ENCODE measurements around the gene GPR61.

The GPR61 gene, protein sequence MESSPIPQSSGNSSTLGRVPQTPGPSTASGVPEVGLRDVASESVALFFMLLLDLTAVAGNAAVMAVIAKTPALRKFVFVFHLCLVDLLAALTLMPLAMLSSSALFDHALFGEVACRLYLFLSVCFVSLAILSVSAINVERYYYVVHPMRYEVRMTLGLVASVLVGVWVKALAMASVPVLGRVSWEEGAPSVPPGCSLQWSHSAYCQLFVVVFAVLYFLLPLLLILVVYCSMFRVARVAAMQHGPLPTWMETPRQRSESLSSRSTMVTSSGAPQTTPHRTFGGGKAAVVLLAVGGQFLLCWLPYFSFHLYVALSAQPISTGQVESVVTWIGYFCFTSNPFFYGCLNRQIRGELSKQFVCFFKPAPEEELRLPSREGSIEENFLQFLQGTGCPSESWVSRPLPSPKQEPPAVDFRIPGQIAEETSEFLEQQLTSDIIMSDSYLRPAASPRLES

GRCh38 chr1:109539676-109540075 lies at the start of gene GPR61:
Gene GPR61 (plus strand): TSS chr1:109539872. CDS start chr1:109543023, 3,151 bp downstream.
- in situ Hi-C loops (cut with MboI; ENCODE audit: low sequenced_read_pairs), result no loop called here

DNA sequence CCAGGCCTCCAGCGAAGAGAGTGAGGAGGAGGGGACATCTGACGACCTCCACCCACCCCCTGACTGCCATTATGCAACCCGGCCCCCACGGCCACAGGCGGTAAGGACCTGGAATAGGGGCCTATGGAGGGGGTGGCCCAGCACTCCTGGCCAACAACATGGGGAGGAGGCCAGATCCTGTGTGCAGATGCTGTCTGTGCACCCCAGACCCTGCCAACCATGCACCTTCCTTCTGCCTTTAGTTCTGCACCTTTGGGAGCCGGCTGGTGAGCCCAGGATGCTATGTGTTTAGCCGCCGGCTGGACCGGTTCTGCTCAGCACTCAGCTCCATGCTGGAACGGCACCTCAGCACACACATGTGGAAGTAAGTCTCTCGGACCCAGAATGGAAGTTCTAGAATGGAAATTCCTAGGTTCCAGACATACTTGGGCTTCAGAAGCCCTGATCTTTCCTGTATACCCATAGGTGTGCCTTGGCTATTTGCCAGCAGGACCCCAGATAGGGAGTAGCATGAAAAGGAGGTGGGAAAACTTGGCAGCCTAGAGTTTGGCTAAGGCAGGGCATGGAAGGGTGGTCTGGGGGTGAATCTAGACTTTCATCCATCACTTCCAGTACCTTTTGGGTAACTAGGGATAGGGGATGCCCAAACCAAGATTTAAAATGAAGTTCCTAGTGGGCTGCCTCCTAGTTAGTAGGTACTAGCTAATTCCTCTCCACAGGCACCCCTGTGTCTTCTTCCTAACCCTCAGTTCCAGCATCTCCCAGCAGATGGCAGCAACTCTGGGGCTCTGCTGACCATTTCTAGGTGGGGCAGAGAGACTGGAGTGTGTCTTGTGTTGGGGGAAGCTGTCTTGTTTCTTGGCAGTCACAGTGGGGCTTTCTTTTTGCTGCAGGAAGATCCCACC lies 49.4 kb upstream of the GPR61 start:
- in situ Hi-C loops (cut with MboI; ENCODE audit: low sequenced_read_pairs), result no loop called here

DNA sequence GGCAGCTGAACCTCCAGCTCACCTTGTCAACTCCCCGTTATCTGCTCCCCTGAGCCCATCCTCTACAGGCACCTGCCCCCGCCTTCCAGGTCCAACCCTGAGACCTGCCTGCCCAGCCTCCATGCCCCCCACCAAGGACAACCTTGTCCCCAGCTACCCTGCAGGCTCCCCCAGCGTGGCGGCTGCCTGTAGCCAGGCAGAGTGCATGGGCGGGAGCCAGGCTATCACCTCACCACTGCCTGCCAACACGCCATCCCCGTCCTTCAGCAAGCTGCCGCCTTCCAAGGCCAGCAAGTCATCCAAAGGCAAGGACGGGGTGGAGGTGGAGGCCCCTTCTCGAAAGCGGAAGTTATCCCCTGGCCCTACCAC lies 48.8 kb upstream of the GPR61 start:
- in situ Hi-C loops (cut with MboI; ENCODE audit: low sequenced_read_pairs), result no loop called here

GRCh38 chr1:109491372-109491771 lies 48.3 kb upstream of the GPR61 start:
- in situ Hi-C loops (cut with MboI; ENCODE audit: low sequenced_read_pairs), result no loop called here

DNA sequence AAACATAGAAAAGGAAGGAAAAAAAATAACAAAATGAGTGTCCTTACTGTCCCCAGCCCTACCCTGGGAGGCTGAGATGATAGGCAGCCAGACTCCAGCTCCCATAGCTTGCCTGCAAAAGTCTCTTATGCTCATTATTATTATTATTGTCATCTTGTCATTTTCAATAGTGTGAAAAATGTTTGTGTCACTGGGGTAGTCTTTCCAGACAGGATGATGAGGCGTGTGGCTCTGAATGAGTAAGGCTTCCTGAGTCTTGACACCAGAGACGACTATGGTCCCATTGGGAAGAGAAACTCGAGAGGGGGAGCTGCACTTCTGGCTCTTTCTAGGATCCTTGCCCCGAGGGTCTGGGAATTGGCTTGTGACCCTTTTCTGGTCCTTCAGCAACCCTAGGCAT lies 46.9 kb upstream of the GPR61 start:
- in situ Hi-C loops (cut with MboI; ENCODE audit: low sequenced_read_pairs), result no loop called here

GRCh38 chr1:109493227-109493626 lies 46.4 kb upstream of the GPR61 start:
- in situ Hi-C loops (cut with MboI; ENCODE audit: low sequenced_read_pairs), result no loop called here

- in situ Hi-C loops (cut with MboI; ENCODE audit: low sequenced_read_pairs), result no loop called here
These were observed 45.7 kb upstream of the GPR61 start, which contains the start of gene CYB561D1 for GRCh38 chr1:109493805-109494539. Gene CYB561D1 (plus strand): TSS chr1:109494094. CDS start chr1:109494140, 46 bp downstream.

DNA sequence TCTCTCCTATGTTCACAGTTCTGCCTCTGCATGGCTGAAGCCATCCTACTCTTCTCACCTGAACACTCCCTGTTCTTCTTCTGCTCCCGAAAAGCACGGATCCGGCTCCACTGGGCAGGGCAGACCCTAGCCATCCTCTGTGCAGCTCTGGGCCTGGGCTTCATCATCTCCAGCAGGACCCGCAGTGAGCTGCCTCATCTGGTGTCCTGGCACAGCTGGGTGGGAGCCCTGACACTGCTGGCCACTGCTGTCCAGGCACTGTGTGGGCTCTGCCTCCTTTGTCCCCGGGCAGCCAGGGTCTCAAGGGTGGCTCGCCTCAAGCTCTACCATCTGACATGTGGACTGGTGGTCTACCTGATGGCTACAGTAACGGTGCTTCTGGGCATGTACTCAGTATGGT lies 43.9 kb upstream of the GPR61 start:
- in situ Hi-C loops (cut with MboI; ENCODE audit: low sequenced_read_pairs), result no loop called here

- in situ Hi-C loops (cut with MboI; ENCODE audit: low sequenced_read_pairs), result no loop called here
These were observed 42.1 kb upstream of the GPR61 start for GRCh38 chr1:109497449-109498160.

GRCh38 chr1:109498161-109498801 lies 41.4 kb upstream of the GPR61 start:
- in situ Hi-C loops (cut with MboI; ENCODE audit: low sequenced_read_pairs), result no loop called here

GRCh38 chr1:109499081-109499480 lies 40.6 kb upstream of the GPR61 start:
- in situ Hi-C loops (cut with MboI; ENCODE audit: low sequenced_read_pairs), result no loop called here

GRCh38 chr1:109499661-109500536 lies 39.8 kb upstream of the GPR61 start:
- in situ Hi-C loops (cut with MboI; ENCODE audit: low sequenced_read_pairs), result no loop called here

- in situ Hi-C loops (cut with MboI; ENCODE audit: low sequenced_read_pairs), result no loop called here
These were observed 38.7 kb upstream of the GPR61 start for GRCh38 chr1:109500941-109501381.

GRCh38 chr1:109501644-109502363 lies 37.9 kb upstream of the GPR61 start:
- in situ Hi-C loops (cut with MboI; ENCODE audit: low sequenced_read_pairs), result no loop called here

GRCh38 chr1:109502364-109502851 lies 37.3 kb upstream of the GPR61 start:
- in situ Hi-C loops (cut with MboI; ENCODE audit: low sequenced_read_pairs), result no loop called here

DNA sequence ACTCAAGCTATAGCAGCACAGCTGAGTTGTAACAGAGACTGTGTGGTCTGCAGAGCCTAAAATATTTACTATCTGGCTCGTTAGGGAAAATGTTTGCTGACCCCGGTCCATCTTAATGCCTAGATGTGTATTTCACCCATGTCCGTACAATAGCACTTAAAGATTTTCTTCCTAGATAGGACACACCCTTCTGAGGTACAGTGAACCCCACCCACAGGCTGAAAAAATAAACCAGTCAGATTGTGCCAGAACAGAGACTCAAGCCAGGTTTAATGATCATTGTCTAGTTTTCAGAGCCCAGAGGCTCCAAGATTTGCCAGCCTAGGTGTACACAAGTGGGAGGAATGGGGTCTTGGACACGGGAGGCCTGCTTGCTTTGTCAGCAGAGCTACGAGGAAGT lies 35.7 kb upstream of the GPR61 start:
- in situ Hi-C loops (cut with MboI; ENCODE audit: low sequenced_read_pairs), result no loop called here

- in situ Hi-C loops (cut with MboI; ENCODE audit: low sequenced_read_pairs), result no loop called here
These were observed 34.7 kb upstream of the GPR61 start for GRCh38 chr1:109504974-109505373.

Measured in hTERT RPE-1 (cell line).